Retina (tissue), 1 donor: ENCODE measurements around the gene RPL35.

Experiments used
- DNase-seq: peaks from one replicate; pipeline ENCODE4 v3.0.0-alpha.2; 2016

RPL35 gene

DNA sequence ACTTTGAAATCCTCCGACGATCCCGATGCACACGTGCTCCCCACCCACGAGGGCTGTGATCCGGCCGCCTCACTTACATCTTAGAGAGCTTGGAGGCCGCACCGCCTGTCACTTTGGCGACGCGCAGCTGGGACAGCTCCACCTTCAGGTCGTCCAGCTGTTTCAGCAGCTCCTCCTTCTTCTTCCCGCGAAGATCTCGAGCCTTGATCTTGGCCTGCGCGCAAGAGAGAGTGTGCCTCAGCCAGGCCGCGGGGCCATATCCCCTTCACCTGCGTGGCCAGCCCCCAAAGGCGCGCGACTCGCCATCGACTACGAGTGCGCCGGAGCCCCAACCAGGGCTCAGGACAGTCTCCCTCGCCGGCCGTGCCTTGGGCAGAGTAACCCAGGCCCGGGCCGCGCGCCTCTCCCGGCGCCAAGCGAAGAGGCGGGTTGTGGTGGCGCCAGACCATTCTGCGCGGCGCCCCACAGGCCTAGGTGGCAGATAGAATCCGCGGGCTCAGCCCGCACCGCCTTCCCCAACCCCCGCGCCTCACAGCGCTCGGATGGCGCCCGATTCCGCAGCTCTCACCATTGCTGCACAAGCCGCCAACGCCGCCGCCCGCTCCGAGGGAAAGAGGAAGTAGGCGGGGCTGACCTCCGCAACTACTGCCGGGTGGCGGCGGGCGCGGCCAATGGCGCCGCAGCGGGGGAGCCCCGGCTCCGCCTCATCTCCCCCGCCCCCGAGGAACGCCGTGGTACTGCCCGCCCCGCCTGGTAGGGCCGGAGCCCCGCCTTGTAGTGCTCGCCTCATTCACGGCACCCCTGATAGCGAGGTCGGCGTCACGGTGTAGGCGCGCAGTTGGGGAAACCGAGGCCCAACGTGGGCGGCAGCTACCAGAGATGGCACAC lies at the start of gene RPL35, which contains the start of gene ARPC5L:
Gene RPL35, minus strand, starts transcription at position 616 of the 888 bp plus-strand sequence. Its CDS starts 45 bp downstream, at position 571.
Gene ARPC5L, plus strand, starts transcription at position 789 of the 888 bp plus-strand sequence. CDS start 7,161 bp downstream, outside the sequence.
- peak; percentile 97 for DNase-seq

DNA sequence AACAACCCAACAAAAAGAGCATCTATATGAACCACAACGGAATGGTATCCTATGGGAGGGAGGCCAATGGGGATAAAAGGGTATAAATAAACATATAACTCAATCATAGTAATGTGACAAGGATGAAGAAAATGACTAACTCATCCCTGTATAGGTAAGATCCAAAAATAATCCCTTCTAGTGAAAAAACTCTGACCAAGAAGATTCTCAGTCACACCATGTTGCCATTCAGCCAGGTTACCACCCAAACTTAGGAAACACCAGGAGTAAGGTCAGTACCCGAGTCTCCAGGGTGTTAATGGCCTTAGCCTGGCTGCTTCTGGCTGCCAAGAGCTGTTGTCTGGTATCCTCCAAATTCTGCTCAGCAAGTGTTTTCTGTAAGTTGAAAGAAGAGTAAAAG lies 46.3 kb upstream of the RPL35 start:
- no peak for DNase-seq

DNA sequence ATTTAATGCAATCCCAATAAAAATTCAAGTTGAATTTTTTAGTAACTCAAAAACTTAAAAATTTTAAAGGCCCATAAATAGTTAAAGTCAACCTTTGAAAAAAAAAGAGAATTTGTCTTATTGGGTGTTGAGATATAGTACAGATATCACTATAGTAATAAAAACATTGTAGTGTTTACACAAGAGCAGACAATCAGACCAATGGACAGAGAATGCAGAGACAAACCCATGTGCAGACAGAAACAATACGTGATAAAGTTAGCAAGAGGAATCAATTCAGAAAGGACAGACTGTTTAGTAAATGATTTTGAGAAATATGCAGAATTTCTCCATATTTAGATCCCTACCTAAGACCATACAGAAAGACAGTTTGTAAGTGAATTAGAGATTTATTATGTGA lies 45.2 kb upstream of the RPL35 start:
- DNase-seq = no peak

DNA sequence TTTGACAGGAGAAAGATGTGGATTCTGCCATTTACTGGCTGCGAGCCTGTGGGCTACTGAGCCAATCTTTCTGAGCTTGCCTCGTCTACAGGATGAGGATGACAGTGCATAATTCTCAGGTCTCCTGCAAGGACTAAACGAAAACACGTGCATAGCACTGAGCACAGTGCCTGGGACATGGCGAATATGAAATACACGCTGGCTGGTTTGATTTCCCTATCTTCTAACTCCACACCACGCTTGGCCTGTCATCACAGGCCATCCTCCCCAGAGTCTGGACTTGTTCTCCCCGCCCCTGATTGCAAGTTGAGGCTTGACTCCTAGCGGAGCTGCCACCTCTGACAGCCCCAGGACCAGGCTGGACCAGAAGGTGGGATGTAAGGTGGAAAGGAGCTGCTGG lies 38.1 kb upstream of the RPL35 start:
- DNase-seq = no peak

DNA sequence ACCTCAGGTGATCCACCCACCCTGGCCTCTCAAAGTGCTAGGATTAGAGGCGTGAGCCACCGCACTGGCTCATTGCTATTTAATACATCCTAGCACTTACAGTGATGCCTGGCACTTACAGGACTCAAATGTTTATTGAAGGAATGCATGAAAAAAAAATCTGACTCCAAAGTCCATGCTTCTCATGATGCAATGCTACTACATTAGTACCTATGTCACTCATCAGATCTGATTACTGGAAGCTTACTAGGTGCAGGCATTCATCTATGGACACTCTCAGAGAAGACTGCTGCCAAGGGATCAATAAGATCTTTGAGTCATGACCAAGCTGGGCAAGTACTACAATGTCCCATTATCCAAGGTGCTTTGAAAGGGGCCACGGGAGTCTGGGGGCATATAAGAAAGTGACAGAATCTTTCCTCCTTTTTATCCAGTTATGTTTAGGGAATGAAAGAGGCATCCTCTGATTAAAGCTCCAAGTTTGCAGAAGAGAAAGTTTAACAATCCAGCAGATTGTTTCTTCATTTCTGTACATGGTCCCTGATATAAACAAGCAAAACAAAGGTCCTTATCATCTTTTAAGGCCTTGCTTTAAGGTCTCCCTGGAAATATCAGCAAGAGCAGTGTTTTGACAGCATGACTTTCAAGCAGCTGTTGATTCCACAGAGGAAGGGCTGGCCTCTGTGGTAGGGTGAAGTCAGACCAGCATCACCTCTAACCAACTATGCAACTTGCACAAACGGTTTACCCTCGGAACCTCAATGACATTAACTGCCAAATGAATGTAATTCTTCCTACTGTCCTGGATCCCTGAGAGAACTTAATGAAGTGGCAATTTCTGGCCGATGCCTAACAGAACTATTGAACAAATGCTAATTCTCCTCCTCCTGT lies 36.1 kb upstream of the RPL35 start:
- no peak for DNase-seq

DNA sequence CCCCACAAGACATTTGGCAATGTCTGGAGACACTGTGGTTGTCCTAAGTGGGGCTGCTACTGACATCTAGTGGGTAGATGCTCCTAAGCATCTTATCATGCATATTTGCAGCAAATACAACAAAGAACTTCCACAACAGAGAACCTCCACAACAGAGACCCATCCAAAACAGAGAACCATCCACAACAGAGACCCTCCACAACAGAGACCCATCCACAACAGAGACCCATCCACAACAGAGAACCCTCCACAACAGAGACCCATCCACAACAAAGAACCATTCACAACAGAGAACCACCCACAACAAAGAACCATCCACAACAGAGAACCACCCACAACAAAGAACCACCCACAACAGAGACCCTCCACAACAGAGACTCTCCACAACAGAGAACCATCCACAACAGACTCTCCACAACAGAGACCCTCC lies 33.0 kb upstream of the RPL35 start:
- DNase-seq = peak; percentile 20

DNA sequence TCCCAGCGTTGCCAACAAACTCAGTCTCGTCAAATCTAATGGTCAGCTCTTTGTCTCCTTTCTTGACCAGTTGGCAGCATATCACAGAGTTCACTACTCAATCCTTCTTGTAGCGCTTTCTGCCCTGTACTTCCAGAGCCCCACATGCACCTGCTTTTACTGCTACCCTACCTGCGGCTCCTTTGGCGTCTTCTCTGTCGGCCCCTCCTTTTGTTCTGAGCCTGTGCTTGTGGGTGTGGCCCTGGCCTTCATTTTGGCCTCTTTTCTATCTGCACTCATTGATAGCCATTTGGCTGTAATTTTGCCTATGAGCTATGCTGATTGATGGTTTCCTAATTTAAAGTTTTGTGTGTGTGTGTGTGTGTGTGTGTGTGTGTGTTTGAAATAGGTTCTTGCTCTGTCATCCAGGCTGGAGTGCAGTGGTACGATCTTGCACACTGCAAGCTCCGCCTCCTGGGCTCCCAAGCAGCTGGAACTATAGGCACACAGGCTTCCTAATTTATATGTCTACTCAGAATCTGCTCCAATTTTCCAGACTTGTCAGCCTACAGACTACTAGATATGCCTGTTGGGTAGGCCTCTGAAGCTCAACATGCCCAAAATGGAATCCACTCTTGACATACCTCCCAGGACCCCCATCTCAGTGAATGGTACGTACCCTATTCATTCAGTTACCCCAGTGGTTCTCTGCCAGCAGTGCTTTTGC lies 32.4 kb upstream of the RPL35 start:
- no peak for DNase-seq

DNA sequence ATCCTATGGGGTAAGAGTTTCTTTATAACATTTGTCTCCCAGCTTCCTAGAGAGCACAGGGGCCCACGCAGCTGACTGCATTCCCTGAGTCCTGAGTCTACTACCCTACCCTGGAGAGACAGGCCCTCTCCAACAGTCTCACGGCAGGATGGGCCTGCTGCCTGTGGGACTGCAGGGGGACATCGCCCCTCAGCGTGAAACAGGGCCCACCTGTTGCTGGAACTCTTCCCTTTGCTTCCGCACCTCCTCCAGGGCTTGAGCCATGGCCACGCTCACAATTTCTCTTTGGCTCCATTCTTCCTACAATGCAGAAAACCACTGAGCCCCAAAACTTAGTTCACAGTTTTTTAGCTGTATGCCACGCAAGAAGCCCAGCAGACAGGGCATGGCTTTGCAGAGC lies 28.4 kb upstream of the RPL35 start:
- DNase-seq = no peak

DNA sequence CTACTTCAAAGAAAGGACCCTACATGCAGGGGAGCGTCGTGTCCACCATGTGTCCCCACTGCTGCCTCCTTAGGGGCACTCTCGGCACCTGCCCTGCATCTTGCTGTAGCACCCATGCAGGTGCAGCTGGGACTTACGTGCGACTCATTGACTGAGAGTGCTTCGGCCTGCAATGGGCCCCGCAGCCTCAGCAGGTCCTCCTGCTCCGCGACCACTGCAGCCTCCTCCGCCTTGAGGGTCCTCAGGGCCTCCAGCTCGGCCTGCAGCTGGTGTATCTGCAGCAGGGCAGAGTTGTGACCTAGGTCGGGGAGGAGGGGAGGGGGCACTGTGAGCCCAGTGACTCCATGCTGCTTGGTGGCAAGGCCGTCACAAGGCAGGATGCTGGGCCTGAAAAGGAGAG lies 27.2 kb upstream of the RPL35 start:
- no peak for DNase-seq

DNA sequence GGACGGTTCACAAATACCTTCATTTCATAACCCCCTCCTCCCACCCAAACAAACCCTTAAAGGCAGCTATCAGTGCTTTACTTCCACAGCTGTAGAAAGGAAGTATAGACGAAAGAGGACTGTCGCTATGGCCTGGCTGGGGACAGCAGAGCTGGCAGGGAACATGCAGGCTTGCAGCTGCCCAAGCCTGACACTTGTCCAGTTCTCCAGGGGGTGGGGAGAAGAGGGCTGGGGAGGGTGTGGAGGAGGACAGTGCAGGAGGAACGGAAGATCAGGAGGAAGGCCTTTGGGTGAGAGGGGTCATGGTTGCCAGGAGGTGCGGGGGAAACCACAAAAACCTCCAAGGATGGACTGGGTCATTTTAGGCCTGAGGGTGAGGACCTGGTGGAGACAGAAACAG lies 26.1 kb upstream of the RPL35 start:
- no peak for DNase-seq

DNA sequence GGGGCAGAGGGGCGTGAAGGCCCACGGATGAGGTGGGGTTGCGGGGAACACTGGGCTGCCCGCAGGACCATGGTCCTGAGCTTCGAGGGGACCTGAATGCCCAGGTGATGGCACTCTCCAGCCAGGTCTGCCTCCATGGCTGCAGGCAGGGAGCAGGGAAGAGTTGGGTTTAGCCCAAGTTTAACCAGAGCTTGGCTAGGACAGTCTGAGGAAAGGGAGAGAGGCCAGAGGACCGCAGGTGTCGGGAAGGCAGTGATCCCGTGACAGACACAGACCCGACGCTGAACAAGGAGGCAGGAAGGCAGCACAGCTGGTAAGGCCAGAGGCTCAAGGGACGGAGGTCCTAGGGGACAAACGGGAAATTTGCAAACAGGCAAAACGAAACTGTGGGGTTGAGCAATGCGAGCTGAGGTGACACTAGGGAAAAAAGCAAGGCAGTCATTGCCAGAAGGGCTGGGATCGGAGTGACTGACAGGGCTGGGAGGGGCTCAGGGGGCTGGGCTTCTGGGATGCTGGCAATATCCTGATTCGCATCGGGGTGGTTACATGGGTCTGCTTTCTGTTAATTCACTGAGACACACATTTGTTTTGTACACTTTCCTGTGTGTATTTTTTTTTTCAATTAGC lies 25.2 kb upstream of the RPL35 start:
- no peak for DNase-seq

DNA sequence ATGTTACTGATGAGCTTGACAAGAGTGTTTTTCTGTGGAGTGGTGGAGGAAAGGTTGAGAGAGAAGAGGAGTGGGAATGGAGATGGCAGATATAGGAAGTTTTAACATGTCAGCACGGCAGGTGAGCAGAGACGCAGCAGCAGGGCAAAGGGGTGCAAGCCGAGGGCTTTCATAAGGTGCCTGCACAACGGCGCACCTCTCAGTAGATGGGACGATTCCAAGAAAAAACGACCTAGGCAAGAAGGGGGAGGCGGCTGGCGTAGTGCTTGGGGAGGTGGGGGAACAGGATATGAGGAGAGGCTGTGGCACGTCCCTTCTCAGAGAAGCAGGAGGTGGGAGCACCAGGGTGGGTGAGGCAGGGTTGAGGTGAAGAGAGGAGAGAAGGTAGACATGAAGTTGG lies 24.7 kb upstream of the RPL35 start:
- no peak for DNase-seq

DNA sequence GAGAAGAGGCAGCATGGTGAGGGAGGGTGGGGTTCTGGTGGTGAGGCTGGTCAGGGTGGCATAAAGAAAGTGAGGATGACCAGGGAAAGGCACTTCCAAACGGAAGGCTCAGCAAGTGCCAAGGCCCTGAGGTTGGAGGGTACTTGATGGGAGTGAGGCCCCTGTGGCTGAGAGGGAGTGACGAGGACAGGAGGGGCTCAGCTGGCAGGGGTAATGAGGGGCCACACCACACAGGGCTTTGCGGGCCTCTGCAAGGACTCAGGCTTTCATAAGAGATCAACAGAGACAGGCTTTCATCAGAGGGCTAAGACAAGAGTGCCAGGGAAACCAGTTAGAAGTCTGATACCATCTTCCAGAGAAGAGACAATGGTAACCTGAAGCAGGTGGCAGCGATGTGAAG lies 23.8 kb upstream of the RPL35 start:
- DNase-seq = no peak

DNA sequence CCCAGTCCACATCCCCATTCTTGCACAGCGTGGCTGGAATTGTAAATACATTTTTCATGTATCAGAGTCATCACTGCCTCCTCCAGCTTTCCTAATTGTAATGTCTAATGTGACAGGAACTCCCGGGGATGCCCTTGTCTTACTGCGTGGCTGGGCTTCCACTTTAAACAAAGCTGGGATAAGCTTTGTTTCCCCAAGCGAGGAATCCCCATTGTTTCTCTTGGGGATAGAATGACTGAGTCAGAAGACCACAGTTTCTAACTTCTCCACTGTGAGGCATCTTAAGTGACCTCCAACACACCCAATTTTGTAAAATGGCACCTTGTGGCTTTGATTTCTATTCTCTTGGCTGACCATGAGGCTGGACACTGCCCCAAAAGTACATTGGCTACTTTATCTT lies 22.6 kb upstream of the RPL35 start:
- DNase-seq = no peak

DNA sequence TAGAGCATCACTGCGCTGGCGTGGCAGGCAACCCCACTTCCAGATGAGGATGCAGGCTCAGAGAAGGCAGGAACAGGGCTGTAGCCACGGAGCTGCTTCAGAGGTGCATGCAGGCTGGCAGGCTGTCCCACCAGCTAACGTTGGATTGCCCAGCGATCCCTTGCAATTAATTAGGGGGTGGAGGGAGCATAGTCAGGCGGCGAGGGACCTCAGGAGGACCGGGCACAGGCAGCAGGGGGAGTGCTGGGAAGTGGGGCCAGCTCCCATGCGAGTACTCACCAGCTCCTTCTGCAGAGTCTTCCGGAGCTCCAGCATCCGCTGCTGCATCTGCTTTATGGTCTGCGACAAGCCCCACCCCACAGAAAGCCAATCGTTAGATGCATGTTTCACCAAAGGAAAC lies 20.5 kb upstream of the RPL35 start:
- no peak for DNase-seq

DNA sequence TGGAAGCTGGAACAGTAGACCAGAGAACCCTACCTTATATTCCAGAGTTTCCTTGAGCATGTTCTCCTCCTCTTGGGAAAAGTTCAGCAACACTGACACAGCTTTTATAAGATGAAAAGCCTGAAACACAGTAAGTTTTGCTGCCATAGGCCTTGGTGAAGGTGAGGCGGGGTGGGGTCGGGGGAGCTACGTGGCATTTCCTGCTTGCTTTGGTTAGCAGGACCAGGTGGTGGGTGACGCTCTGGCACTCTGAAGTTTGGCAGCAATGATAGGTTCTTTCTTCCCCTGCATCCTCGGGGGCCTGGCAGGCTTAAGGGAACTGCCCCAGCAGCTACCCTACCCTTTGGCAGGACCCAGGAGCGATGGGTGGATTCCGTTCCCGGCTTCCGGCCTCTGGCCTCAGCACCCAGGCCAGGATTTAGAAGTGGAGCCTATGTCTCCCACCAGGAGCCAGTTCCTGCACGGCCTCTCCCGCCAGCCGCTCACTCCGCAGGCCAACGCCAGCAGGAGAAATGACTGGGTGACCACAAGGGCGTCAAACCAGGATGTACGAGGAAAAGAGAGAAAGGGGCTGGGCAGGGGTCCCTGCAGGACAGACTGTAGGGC lies 19.5 kb upstream of the RPL35 start:
- no peak for DNase-seq

DNA sequence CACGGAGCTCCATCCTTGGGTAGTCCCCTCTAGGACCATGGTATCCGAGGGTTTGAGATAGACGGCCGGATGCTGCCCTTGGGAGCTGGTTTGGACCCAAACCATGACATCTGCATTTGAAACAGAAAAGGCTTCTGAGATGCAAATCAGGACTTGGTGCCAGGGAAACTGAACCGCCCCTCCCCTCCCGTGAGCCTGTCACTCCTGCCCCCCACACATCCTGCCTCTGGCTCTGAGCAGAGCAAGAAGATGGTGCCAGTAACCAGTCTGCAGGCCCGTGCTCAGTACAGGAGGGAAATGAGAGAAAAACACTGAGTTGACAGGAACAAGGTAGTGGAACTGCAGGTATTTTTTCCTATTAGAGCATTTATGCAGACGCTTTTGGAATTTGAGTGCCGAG lies 18.7 kb upstream of the RPL35 start:
- no peak for DNase-seq

DNA sequence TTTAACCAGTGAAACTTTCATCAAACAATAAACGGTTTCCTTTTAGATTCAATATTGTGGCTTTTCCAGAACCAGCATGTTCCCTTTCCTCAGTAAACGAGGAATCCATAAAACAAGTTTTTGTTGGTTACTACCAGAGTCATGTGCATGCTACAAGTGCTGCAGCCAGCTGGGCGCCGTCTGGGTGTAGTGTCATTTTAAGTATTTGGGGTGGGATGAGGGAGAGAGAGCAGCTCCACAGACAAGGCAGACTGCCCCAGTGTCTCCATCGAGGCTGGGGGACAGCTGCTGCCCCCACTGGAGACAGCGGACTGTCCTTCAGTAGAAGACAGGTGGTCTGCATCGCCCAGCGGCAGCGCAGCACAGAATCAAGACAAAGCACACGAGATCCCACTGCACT lies 17.5 kb upstream of the RPL35 start:
- no peak for DNase-seq

DNA sequence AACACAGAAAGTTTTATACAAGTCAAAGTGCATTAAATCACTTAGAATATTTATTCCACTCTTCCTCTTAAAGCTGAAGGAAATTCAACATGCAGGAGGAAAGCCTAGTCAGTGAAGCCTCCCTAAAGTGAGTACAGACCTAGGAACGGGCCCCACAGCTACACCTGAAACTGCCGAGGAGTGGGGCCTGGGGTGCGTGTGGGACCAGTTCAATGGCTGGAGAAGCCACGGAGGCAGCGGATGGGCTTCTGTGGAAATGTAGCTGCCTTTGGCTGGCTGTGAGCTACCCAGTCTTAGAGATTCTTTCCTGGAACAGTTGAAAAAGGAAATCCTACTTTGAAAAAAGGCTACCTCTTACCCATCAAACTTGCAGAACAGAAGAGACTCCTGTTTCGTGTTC lies 16.8 kb upstream of the RPL35 start:
- DNase-seq = no peak

DNA sequence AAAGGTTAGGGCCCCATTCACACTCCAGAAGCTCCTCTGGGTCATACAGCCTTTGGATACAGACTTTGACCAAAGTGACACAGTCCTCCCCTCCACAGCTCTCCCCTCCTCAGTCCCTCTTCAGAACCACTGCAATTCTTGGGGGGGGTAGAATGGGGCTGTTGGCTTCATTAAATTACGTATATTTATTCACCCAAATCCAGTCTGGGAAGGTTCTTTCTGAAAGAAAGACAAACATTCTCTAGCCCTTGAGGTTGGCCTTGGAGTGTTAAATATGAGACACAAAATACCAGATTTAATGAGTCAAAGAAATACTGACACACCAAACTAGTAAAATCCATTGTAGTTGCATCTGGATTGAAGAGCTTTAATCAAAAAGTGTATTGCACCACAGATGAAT lies 16.3 kb upstream of the RPL35 start:
- no peak for DNase-seq

DNA sequence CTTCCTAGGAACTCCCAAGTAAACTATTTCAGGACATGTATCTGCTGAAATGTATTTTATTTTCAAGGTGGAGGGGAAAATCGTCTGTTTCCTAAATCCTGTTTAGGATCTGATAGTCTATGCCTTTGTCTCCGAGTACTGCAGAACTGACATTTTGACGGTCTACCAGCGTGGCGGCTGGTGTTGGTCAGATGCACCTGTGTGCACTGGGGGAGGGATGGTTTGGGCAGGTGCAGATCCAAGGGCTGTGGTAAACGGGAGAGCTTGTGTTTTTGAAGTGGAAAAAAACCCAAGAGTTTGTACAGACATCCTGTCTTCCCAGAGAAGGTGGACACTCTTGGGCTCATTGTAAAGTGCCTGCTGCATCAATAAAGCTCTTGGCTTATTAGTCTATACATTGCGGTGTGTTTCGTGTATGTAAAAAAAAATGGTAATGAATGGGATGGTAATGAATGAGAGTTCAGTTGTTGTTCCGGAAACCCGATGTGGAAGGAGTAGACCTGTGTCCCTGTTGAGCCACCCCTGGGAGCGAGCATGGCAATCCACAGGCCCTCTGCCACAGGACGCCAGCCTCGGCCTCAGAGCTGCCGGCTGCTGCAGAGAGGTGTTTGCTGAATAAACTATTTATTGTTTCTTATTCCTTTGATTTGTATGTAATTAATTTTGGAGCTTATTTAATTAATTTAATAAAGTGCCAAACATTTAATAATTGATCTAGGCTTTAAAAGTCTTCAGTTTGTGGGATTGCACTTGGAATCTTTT lies 15.4 kb upstream of the RPL35 start:
- DNase-seq = no peak
